HG02840 (cell line): ENCODE measurements around the gene APP.

Experiments
- ATAC-seq: cut with Tn5 transposase; IDR thresholded peaks from one replicate; pipeline ENCODE4 v1.9.1; 2021; ENCODE audit warnings: mild to moderate bottlenecking, moderate library complexity, moderate number of reproducible peaks; ENCODE audit not compliant: unreplicated experiment, low FRiP score

Gene APP

GRCh38 chr21:26072666-26073615 is 97.6 kb downstream of the APP start:
- no peak for ATAC-seq

GRCh38 chr21:26070822-26071425 is 99.6 kb downstream of the APP start:
- ATAC-seq, result no peak

GRCh38 chr21:26070121-26070520 is 100.4 kb downstream of the APP start:
- ATAC-seq, result no peak

GRCh38 chr21:26068776-26069175 is 101.8 kb downstream of the APP start:
- ATAC-seq, result no peak

GRCh38 chr21:26067836-26068594 is 102.6 kb downstream of the APP start:
- ATAC-seq, result no peak

GRCh38 chr21:26064506-26064905 is 106.1 kb downstream of the APP start:
- no peak for ATAC-seq

GRCh38 chr21:26061437-26061836 is 109.1 kb downstream of the APP start:
- ATAC-seq, result no peak

GRCh38 chr21:26060335-26061115 is 110.0 kb downstream of the APP start:
- no peak for ATAC-seq

- no peak for ATAC-seq
Observed at GRCh38 chr21:26057477-26058170, 112.9 kb downstream of the APP start.

GRCh38 chr21:26055841-26056264 is 114.7 kb downstream of the APP start:
- ATAC-seq, result no peak

GRCh38 chr21:26055010-26055409 is 115.6 kb downstream of the APP start:
- no peak for ATAC-seq

- no peak for ATAC-seq
Observed at GRCh38 chr21:26052057-26052456, 118.5 kb downstream of the APP start.

GRCh38 chr21:26050857-26051256 is 119.7 kb downstream of the APP start:
- ATAC-seq, result no peak

- no peak for ATAC-seq
Observed at GRCh38 chr21:26049803-26050202, 120.8 kb downstream of the APP start.

GRCh38 chr21:26047279-26047967 is 123.1 kb downstream of the APP start:
- ATAC-seq, result no peak

- no peak for ATAC-seq
Observed at GRCh38 chr21:26043891-26044290, 126.7 kb downstream of the APP start.

GRCh38 chr21:26042181-26042876 is 128.2 kb downstream of the APP start:
- ATAC-seq, result no peak

GRCh38 chr21:26041431-26042180 is 129.0 kb downstream of the APP start:
- no peak for ATAC-seq
